Measurements from ENCODE around the gene COMMD7. TPM values are rescaled to one million over a fixed set of nuclear protein-coding genes. Genes with fewer than 3 reads are reported as not detected.

COMMD7 gene
- total RNA-seq, 3 donors from 2014 or later = 29.6 to 37.0 (median 36.6) TPM

GRCh38 chr20:32667027-32667426 is 76.2 kb downstream of the COMMD7 start:
- ATAC-seq (no peak), DNase-seq (no peak)
- Histone ChIP-seq H3K4me1 (ENCODE audit: low read depth) (peaks cover 6% of the 10 kb centered on the region), H3K9me3 (no peaks in the 10 kb centered on the region), H3K36me3 (ENCODE audit: low read depth) (no peaks in the 10 kb centered on the region), H3K4me3 (no peak overlapping the region)
- intact Hi-C loops (cut with DNase I, micrococcal nuclease) = no loop called here
- TF ChIP-seq CTCF (IDR thresholded peaks at IDR 0.05) = no peak

- TF ChIP-seq CTCF (IDR thresholded peaks at IDR 0.05) = no peak
- no peaks in the 10 kb centered on the region for H3K9me3 ChIP-seq
- ATAC-seq (peak; percentile 21), DNase-seq (no peak)
- H3K4me1 ChIP-seq (ENCODE audit: low read depth) = peaks cover 6% of the 10 kb centered on the region
- no peaks in the 10 kb centered on the region for H3K36me3 ChIP-seq (ENCODE audit: low read depth)
- intact Hi-C loops (cut with DNase I, micrococcal nuclease) = no loop called here
- H3K4me3 ChIP-seq = no peak overlapping the region
Measured at GRCh38 chr20:32664678-32665159, 78.5 kb downstream of the COMMD7 start.

- ATAC-seq (peak; percentile 8), DNase-seq (no peak)
- no peak for TF ChIP-seq CTCF (IDR thresholded peaks at IDR 0.05)
- Histone ChIP-seq H3K9me3 (no peaks in the 10 kb centered on the region), H3K36me3 (ENCODE audit: low read depth) (no peaks in the 10 kb centered on the region), H3K4me1 (ENCODE audit: low read depth) (peaks cover 6% of the 10 kb centered on the region), H3K4me3 (no peak overlapping the region)
- intact Hi-C loops (cut with DNase I, micrococcal nuclease) = no loop called here
Measured at GRCh38 chr20:32664012-32664677, 79.1 kb downstream of the COMMD7 start.

GRCh38 chr20:32663335-32664011 is 79.8 kb downstream of the COMMD7 start:
- intact Hi-C loops (cut with DNase I, micrococcal nuclease) = no loop called here
- no peak for ATAC-seq
- TF ChIP-seq CTCF (IDR thresholded peaks at IDR 0.05) = no peak

GRCh38 chr20:32661820-32662528 is 81.3 kb downstream of the COMMD7 start:
- no peaks in the 10 kb centered on the region for H3K36me3 ChIP-seq (ENCODE audit: low read depth)
- no peak for ATAC-seq
- H3K9me3 ChIP-seq = no peaks in the 10 kb centered on the region
- H3K4me1 ChIP-seq (ENCODE audit: low read depth) = peaks cover 6% of the 10 kb centered on the region
- H3K4me3 ChIP-seq = no peak overlapping the region
- TF ChIP-seq CTCF (IDR thresholded peaks at IDR 0.05) = no peak
- intact Hi-C loops (cut with DNase I, micrococcal nuclease) = no loop called here
- no peak for DNase-seq

More at GRCh38 chr20:32663335-32664011, 79.8 kb downstream of the COMMD7 start:
- DNase-seq = no peak
- H3K4me3 ChIP-seq = no peak overlapping the region
- H3K4me1 ChIP-seq (ENCODE audit: low read depth) = peaks cover 6% of the 10 kb centered on the region
- no peaks in the 10 kb centered on the region for H3K36me3 ChIP-seq (ENCODE audit: low read depth)
- H3K9me3 ChIP-seq = no peaks in the 10 kb centered on the region
